Measurements from ENCODE around the gene MEGF11.

DNA sequence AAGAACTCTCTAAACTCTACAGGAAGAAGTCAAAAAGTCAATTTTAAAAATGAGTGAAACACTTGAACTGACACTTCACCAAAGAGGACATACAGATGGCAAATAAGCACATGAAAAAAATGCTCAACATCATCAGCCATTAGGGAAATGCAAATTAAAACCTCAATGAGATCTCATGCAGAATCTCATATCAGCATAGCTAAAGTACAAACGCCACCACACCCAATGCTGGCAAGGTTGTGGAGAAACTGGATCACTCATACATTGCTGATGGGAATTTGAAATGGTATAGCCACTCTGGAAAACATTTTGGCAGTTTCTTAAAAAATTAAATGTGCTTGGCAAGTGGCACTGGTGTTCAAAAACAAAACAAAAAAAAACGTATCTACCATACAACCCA lies 34.2 kb downstream of the MEGF11 start:
- TF ChIP-seq FOXK2 (IDR thresholded peaks at IDR 0.05) = no peak
- TF ChIP-seq ELF4 (IDR thresholded peaks at IDR 0.05) = no peak
